Prostate gland (tissue), 2 donors: Measurements from ENCODE around the gene ZSCAN25. TPM values are rescaled to one million over a fixed set of nuclear protein-coding genes. Genes with fewer than 3 reads are reported as not detected.

Experiments
- DNase-seq: peaks from one replicate; pipeline ENCODE4 v3.0.0-alpha.2; 2019; ENCODE audit warnings: low spot score
- H3K27ac ChIP-seq, 2 donors: fragments of 200-600 bp; sonication (generic); 2 replicates each; pipeline ENCODE4 v1.5.1; 2017 to 2019
- H3K27me3 ChIP-seq: fragments of 200-600 bp; sonication (generic); replicated peaks from 2 replicates; pipeline ENCODE4 v1.5.1; 2019; ENCODE audit not compliant: insufficient read depth
- H3K36me3 ChIP-seq, 2 donors: fragments of 200-600 bp; sonication (generic); 1 replicate in 1 of 2; 2 replicates in 1 of 2; pipeline versions ENCODE4 v1.5.1 to v1.8.1; 2017 to 2019
- H3K4me1 ChIP-seq: fragments of 200-600 bp; sonication (generic); replicated peaks from 2 replicates; pipeline ENCODE4 v1.5.1; 2019
- H3K4me3 ChIP-seq, 2 donors: fragments of 200-600 bp; sonication (generic); 2 replicates each; pipeline ENCODE4 v1.5.1; 2017 to 2019
- H3K9me3 ChIP-seq: fragments of 200-600 bp; sonication (generic); 2 replicates; pipeline ENCODE4 v1.5.1; 2017
- POLR2A ChIP-seq: fragments of 450-650 bp; IDR thresholded peaks from one replicate; pipeline ENCODE4 v1.6.1; 2016; ENCODE audit warnings: antibody characterized with exemption, mild to moderate bottlenecking
- POLR2AphosphoS5 ChIP-seq: sonication (generic); formaldehyde crosslinking; IDR thresholded peaks from one replicate; pipeline ENCODE4 v1.6.1; 2017; ENCODE audit warnings: antibody characterized with exemption
- WGBS: methylation state at CpG from one replicate; pipeline ENCODE4 v1.1.5; 2018; 5-methylcytosine and 5-hydroxymethylcytosine counted together
- intact Hi-C: fragments of 100-400 bp; cut with DNase I; formaldehyde crosslinking; loops from one replicate; pipeline ENCODE4 v1.14.2; 2022
- total RNA-seq, 2 donors: library from RNA; depleted of rRNA; stranded (reverse); fragments of >200 nt; gene quantifications; one replicate each; pipeline ENCODE4 v1.1.0, GENCODE V29; 2016
- TF ChIP-seq, protein P1 (sequence below), 4 experiments: fragments of 200-600 bp in 2 of 4; fragments of 450-650 bp in 2 of 4; sonication (generic) in 2 of 4; IDR thresholded peaks; 1 replicate in 3 of 4; 2 replicates in 1 of 4; pipeline ENCODE4 v1.5.1; 2016 to 2019; ENCODE audit warnings: antibody characterized with exemption in 4 of 4, mild to moderate bottlenecking in 2 of 4, moderate library complexity in 2 of 4

The ZSCAN25 gene
- total RNA-seq, 2 donors from 2014 or later, result 20.1 to 28.0 TPM

DNA sequence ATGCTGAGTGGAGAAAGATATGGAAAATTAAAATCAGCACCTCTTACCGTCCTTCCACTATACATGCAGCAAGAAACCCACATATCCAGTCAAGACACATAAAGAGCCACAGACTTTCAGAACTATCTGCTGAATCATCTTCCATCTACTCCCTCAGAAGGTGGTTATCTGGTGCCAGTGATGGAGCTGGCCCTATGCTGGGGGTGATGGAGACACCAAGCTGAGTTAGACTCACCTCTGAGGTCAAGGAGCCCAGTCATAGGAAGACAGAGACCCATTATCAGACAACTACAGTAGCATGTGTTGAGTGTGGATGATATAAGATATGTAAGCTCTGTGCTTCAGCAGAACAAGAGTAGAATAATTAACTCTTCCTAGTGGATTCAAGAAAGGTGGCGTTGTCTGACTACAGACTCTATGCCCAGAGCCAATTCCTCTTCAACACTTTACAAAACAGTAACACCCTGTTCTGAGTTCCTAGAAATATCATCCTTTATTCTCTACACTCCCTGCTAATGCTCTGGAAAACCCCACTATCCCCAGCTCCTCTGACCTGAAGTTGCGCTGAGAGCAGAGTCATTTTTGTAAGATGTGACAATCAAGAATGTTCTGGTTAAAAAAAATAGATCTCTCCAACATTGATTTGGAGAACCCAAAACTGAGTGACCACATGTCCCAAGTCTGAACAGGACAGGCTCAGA lies 48.7 kb downstream of the ZSCAN25 start:
- Histone ChIP-seq H3K9me3 (no peaks in the 10 kb centered on the region), H3K4me1 (no peaks in the 10 kb centered on the region), H3K27ac (no peak overlapping the region), H3K4me3 (no peak overlapping the region), H3K36me3 (no peaks in the 10 kb centered on the region), H3K27me3 (no peaks in the 10 kb centered on the region)
- DNase-seq, result no peak
- 94% methylated on average over 3 of the region's 3 CpGs for WGBS
- no peak for TF ChIP-seq POLR2A
- TF ChIP-seq, protein P1, sequence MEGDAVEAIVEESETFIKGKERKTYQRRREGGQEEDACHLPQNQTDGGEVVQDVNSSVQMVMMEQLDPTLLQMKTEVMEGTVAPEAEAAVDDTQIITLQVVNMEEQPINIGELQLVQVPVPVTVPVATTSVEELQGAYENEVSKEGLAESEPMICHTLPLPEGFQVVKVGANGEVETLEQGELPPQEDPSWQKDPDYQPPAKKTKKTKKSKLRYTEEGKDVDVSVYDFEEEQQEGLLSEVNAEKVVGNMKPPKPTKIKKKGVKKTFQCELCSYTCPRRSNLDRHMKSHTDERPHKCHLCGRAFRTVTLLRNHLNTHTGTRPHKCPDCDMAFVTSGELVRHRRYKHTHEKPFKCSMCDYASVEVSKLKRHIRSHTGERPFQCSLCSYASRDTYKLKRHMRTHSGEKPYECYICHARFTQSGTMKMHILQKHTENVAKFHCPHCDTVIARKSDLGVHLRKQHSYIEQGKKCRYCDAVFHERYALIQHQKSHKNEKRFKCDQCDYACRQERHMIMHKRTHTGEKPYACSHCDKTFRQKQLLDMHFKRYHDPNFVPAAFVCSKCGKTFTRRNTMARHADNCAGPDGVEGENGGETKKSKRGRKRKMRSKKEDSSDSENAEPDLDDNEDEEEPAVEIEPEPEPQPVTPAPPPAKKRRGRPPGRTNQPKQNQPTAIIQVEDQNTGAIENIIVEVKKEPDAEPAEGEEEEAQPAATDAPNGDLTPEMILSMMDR (IDR thresholded peaks at IDR 0.05), result no peak
- no peak for TF ChIP-seq POLR2AphosphoS5
- intact Hi-C loops, result no loop called here

DNA sequence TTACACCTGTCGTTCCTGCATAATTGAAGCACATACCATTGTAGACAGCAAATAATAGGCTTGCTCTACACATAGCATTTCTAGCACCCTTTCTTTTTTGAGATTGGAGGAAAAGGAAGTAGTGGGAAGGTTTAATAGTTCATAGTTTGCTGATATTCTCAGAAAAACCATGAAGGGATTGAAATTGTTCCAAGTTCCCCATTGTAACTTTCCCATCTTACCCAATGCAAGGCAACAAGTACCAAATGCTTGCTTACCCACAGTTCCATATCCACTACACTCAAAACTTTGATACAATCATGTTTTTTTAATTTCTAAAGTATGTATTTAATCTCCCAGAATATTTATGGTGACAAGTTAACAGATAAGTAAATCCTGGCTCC lies 49.3 kb downstream of the ZSCAN25 start:
- WGBS, result 76% methylated on average over 1 of the region's 1 CpG
- no peak for TF ChIP-seq POLR2A
- TF ChIP-seq, protein P1 (IDR thresholded peaks at IDR 0.05), result no peak
- TF ChIP-seq POLR2AphosphoS5, result no peak

DNA sequence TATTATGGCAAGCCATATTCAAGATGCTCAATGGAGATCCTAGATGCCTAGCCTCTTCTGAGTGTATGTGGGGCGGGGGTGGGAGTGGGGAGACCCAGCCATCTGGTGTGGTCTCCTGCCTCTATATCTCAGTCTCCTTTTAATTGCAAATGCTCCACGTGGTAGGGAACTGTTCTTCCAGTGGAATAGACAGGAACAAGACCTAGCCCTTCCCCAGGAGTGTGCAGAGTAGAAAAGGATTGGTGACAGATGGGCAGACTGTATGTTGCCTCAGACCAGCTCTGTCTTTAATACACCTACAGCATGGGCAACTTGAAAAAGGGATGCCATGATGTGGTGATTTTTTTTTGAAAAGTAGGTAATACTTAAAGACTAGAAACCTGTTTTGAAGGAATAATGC lies 50.4 kb downstream of the ZSCAN25 start:
- TF ChIP-seq POLR2AphosphoS5, result no peak
- TF ChIP-seq POLR2A, result no peak
- TF ChIP-seq, protein P1 (IDR thresholded peaks at IDR 0.05), result no peak
- no peak overlapping the region for H3K4me3 ChIP-seq
- intact Hi-C loops, result no loop called here
- no peaks in the 10 kb centered on the region for H3K9me3 ChIP-seq
- no peak overlapping the region for H3K27ac ChIP-seq
- H3K4me1 ChIP-seq, result no peaks in the 10 kb centered on the region
- no peaks in the 10 kb centered on the region for H3K36me3 ChIP-seq
- no peak for DNase-seq
- no peaks in the 10 kb centered on the region for H3K27me3 ChIP-seq
- WGBS, result 64% methylated on average over 2 of the region's 2 CpGs

More for the DNA sequence above, 49.3 kb downstream of the ZSCAN25 start:
- no peaks in the 10 kb centered on the region for H3K4me1 ChIP-seq
- H3K27me3 ChIP-seq, result no peaks in the 10 kb centered on the region
- H3K9me3 ChIP-seq, result no peaks in the 10 kb centered on the region
- no peak overlapping the region for H3K4me3 ChIP-seq
- intact Hi-C loops, result no loop called here
- no peak for DNase-seq
- H3K27ac ChIP-seq, result no peak overlapping the region
- no peaks in the 10 kb centered on the region for H3K36me3 ChIP-seq

DNA sequence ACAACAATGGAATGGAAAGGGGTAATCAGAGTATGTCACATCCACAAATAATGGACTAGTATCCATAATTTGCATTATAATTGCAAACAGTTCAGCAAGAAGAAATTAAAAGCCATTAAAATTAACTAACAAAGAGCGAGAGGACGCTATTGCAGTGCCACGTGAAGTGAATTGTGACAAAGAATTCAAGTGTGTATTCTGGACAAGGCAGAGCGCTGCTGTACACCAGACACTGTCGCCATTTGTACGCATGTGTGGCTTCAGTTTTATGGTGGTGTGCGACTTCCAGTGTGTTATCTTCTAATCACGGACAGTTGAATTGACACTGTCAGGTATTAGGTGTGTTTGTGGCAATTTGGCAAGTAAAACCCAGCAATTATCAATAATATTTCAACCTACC lies 51.8 kb downstream of the ZSCAN25 start:
- H3K4me3 ChIP-seq, result no peak overlapping the region
- no peak overlapping the region for H3K27ac ChIP-seq
- no peaks in the 10 kb centered on the region for H3K36me3 ChIP-seq
- intact Hi-C loops, result no loop called here
- 94% methylated on average over 8 of the region's 8 CpGs for WGBS
- no peak for DNase-seq
- no peaks in the 10 kb centered on the region for H3K27me3 ChIP-seq
- no peaks in the 10 kb centered on the region for H3K9me3 ChIP-seq
- no peaks in the 10 kb centered on the region for H3K4me1 ChIP-seq
- TF ChIP-seq POLR2A (no peak), POLR2AphosphoS5 (no peak)
- TF ChIP-seq, protein P1 (IDR thresholded peaks at IDR 0.05), result no peak

DNA sequence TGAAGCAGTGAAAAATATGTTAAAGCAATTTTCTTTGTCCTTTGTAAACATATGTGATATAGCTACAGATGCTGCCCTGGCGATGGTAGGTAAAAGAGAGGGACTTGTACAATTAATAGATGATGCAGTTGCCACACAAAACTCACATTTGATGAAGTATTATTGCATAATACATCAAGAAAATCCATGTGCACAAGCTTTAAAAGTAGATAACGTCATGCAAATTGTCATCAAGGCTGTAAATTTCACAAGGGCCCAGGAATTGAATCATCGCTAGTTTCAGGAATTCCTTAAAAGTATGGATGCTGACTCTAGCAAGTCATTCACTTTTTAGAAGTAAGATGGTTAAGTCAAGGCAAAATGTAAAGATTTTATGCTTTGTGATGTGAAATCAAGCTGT lies 53.0 kb downstream of the ZSCAN25 start:
- DNase-seq, result no peak
- Histone ChIP-seq H3K27ac (no peak overlapping the region), H3K4me3 (no peak overlapping the region), H3K9me3 (no peaks in the 10 kb centered on the region), H3K4me1 (no peaks in the 10 kb centered on the region), H3K27me3 (no peaks in the 10 kb centered on the region), H3K36me3 (no peaks in the 10 kb centered on the region)
- intact Hi-C loops, result no loop called here
- TF ChIP-seq, protein P1 (IDR thresholded peaks at IDR 0.05), result no peak
- TF ChIP-seq POLR2AphosphoS5, result no peak
- no peak for TF ChIP-seq POLR2A
- WGBS, result 91% methylated on average over 3 of the region's 3 CpGs
